ENCODE data around the gene PPARD. TPM values are rescaled to one million over a fixed set of nuclear protein-coding genes. Genes with fewer than 3 reads are reported as not detected.
A peak's percentile ranks its signal among the peaks of the same experiment; 100 is the strongest.

Gene PPARD
- total and polyA plus RNA-seq, 2 experiments from 2014 or later = 15.9 to 21.7 TPM

- TF ChIP-seq EZH2 (IDR thresholded peaks at IDR 0.05; ENCODE audit: insufficient read depth, poor library complexity, severe bottlenecking) (no peak), EZH2phosphoT487 (IDR thresholded peaks at IDR 0.05; ENCODE audit: insufficient read depth, low read depth) (no peak)
- Histone ChIP-seq H3K4me2 (ENCODE audit: unreplicated experiment) (peak overlapping the region; percentile 98), H3K79me2 (ENCODE audit: insufficient read depth) (peaks cover 40% of the 10 kb centered on the region), H4K20me1 (ENCODE audit: insufficient read depth) (peaks cover 19% of the 10 kb centered on the region), H3K27ac (peak overlapping the region; percentile 88), H2AFZ (no peak overlapping the region), H3K36me3 (ENCODE audit: low read depth) (peaks cover 38% of the 10 kb centered on the region), H3K9ac (peak overlapping the region; percentile 96), H3K27me3 (replicated peaks; ENCODE audit: insufficient read depth) (no peaks in the 10 kb centered on the region), H3K4me1 (ENCODE audit: insufficient read depth) (peaks cover 21% of the 10 kb centered on the region), H3K9me2 (ENCODE audit: insufficient read depth) (no peaks in the 10 kb centered on the region), H3K9me3 (ENCODE audit: low read depth) (no peaks in the 10 kb centered on the region), H3F3A (ENCODE audit: insufficient read depth) (peaks cover 48% of the 10 kb centered on the region), H3K4me3 (peak overlapping the region; percentile 88)
- 49 to 53% methylated on average over 18 of the region's 18 CpGs for WGBS, 2 experiments (ENCODE audit: low coverage in 1 of 2, low lambda C conversion rate in 2 of 2, missing lambda C conversion rate in 2 of 2)
- in situ Hi-C loops (cut with MboI) = no loop called here
- DNase-seq = peak; percentile 42
These were observed 127.6 kb downstream of the PPARD start for GRCh38 chr6:35469751-35470662.

GRCh38 chr6:35470663-35471120, 128.3 kb downstream of the PPARD start:
- peaks cover 48% of the 10 kb centered on the region for H3F3A ChIP-seq (ENCODE audit: insufficient read depth)
- peaks cover 40% of the 10 kb centered on the region for H3K79me2 ChIP-seq (ENCODE audit: insufficient read depth)
- H3K4me2 ChIP-seq (ENCODE audit: unreplicated experiment) = peak overlapping the region; percentile 98
- no peaks in the 10 kb centered on the region for H3K9me3 ChIP-seq (ENCODE audit: low read depth)
- in situ Hi-C loops (cut with MboI) = no loop called here
- 77 to 81% methylated on average over 3 of the region's 3 CpGs for WGBS, 2 experiments (ENCODE audit: low coverage in 1 of 2, low lambda C conversion rate in 2 of 2, missing lambda C conversion rate in 2 of 2)
- H4K20me1 ChIP-seq (ENCODE audit: insufficient read depth) = peaks cover 19% of the 10 kb centered on the region
- H3K9ac ChIP-seq = peak overlapping the region; percentile 96
- TF ChIP-seq EZH2phosphoT487 (IDR thresholded peaks at IDR 0.05; ENCODE audit: insufficient read depth, low read depth) = no peak
- TF ChIP-seq EZH2 (IDR thresholded peaks at IDR 0.05; ENCODE audit: insufficient read depth, poor library complexity, severe bottlenecking) = no peak
- peak; percentile 20 for DNase-seq
- H3K27me3 ChIP-seq (replicated peaks; ENCODE audit: insufficient read depth) = no peaks in the 10 kb centered on the region
- no peaks in the 10 kb centered on the region for H3K9me2 ChIP-seq (ENCODE audit: insufficient read depth)
- H3K36me3 ChIP-seq (ENCODE audit: low read depth) = peaks cover 38% of the 10 kb centered on the region
- peaks cover 21% of the 10 kb centered on the region for H3K4me1 ChIP-seq (ENCODE audit: insufficient read depth)
- H2AFZ ChIP-seq = no peak overlapping the region
- H3K4me3 ChIP-seq = peak overlapping the region; percentile 88
- peak overlapping the region; percentile 3; the same call in 1 of the 2 replicates for H3K27ac ChIP-seq

- no peaks in the 10 kb centered on the region for H3K9me3 ChIP-seq (ENCODE audit: low read depth)
- H4K20me1 ChIP-seq (ENCODE audit: insufficient read depth) = peaks cover 19% of the 10 kb centered on the region
- H3K79me2 ChIP-seq (ENCODE audit: insufficient read depth) = peaks cover 40% of the 10 kb centered on the region
- peak overlapping the region; percentile 16; the same call in 1 of the 2 replicates for H3K4me3 ChIP-seq
- in situ Hi-C loops (cut with MboI) = no loop called here
- H3K4me2 ChIP-seq (ENCODE audit: unreplicated experiment) = peak overlapping the region; percentile 98
- DNase-seq = no peak
- no peaks in the 10 kb centered on the region for H3K27me3 ChIP-seq (replicated peaks; ENCODE audit: insufficient read depth)
- H3K4me1 ChIP-seq (ENCODE audit: insufficient read depth) = peaks cover 21% of the 10 kb centered on the region
- H3K9ac ChIP-seq = peak overlapping the region; percentile 96
- H3K36me3 ChIP-seq (ENCODE audit: low read depth) = peaks cover 38% of the 10 kb centered on the region
- H2AFZ ChIP-seq = no peak overlapping the region
- H3K9me2 ChIP-seq (ENCODE audit: insufficient read depth) = no peaks in the 10 kb centered on the region
- H3K27ac ChIP-seq = peak overlapping the region; percentile 51
- TF ChIP-seq EZH2phosphoT487 (IDR thresholded peaks at IDR 0.05; ENCODE audit: insufficient read depth, low read depth) (no peak), EZH2 (IDR thresholded peaks at IDR 0.05; ENCODE audit: insufficient read depth, poor library complexity, severe bottlenecking) (no peak)
- WGBS, 2 experiments (ENCODE audit: low coverage in 1 of 2, low lambda C conversion rate in 2 of 2, missing lambda C conversion rate in 2 of 2) = 56 to 60% methylated on average over 8 of the region's 8 CpGs
- H3F3A ChIP-seq (ENCODE audit: insufficient read depth) = peaks cover 57% of the 10 kb centered on the region
These were observed 129.5 kb downstream of the PPARD start for GRCh38 chr6:35471836-35472345.

- Histone ChIP-seq H3K27me3 (replicated peaks; ENCODE audit: insufficient read depth) (no peaks in the 10 kb centered on the region), H3K9ac (no peak overlapping the region), H3K79me2 (ENCODE audit: insufficient read depth) (peaks cover 39% of the 10 kb centered on the region), H3K27ac (no peak overlapping the region), H3K9me3 (ENCODE audit: low read depth) (no peaks in the 10 kb centered on the region), H3K4me3 (no peak overlapping the region), H3K4me2 (ENCODE audit: unreplicated experiment) (no peak overlapping the region), H3F3A (ENCODE audit: insufficient read depth) (peaks cover 64% of the 10 kb centered on the region), H3K9me2 (ENCODE audit: insufficient read depth) (no peaks in the 10 kb centered on the region), H3K36me3 (ENCODE audit: low read depth) (peaks cover 38% of the 10 kb centered on the region), H4K20me1 (ENCODE audit: insufficient read depth) (peaks cover 19% of the 10 kb centered on the region), H2AFZ (no peak overlapping the region), H3K4me1 (ENCODE audit: insufficient read depth) (peaks cover 21% of the 10 kb centered on the region)
- TF ChIP-seq EZH2phosphoT487 (IDR thresholded peaks at IDR 0.05; ENCODE audit: insufficient read depth, low read depth) = no peak
- no peak for TF ChIP-seq EZH2 (IDR thresholded peaks at IDR 0.05; ENCODE audit: insufficient read depth, poor library complexity, severe bottlenecking)
- in situ Hi-C loops (cut with MboI) = no loop called here
- DNase-seq = no peak
- WGBS, 2 experiments (ENCODE audit: low coverage in 1 of 2, low lambda C conversion rate in 2 of 2, missing lambda C conversion rate in 2 of 2) = 85 to 86% methylated on average over 9 of the region's 9 CpGs
These were observed 130.9 kb downstream of the PPARD start for GRCh38 chr6:35473075-35473849.
